GM19328 (cell line): ENCODE measurements around the gene NIP7.

Source experiments
- ATAC-seq: cut with Tn5 transposase; IDR thresholded peaks from one replicate; pipeline ENCODE4 v1.9.1; 2021; ENCODE audit warnings: mild to moderate bottlenecking, moderate library complexity; ENCODE audit not compliant: unreplicated experiment

Gene NIP7

GRCh38 chr16:69318177-69318910 lies 21.2 kb upstream of the NIP7 start:
- ATAC-seq, result no peak

- ATAC-seq, result no peak
Measured at GRCh38 chr16:69318911-69319289, 20.7 kb upstream of the NIP7 start.

GRCh38 chr16:69319381-69319780 lies 20.2 kb upstream of the NIP7 start:
- ATAC-seq, result no peak

- no peak for ATAC-seq
Measured at GRCh38 chr16:69319826-69320739, 19.5 kb upstream of the NIP7 start.

- ATAC-seq, result no peak
Measured at GRCh38 chr16:69320740-69321073, 18.9 kb upstream of the NIP7 start.

- ATAC-seq, result no peak
Measured at GRCh38 chr16:69321080-69321479, 18.5 kb upstream of the NIP7 start.

GRCh38 chr16:69322343-69322742 lies 17.2 kb upstream of the NIP7 start:
- no peak for ATAC-seq

GRCh38 chr16:69323415-69323814 lies 16.2 kb upstream of the NIP7 start:
- no peak for ATAC-seq

- ATAC-seq, result no peak
Measured at GRCh38 chr16:69324013-69324531, 15.5 kb upstream of the NIP7 start.

- no peak for ATAC-seq
Measured at GRCh38 chr16:69324585-69325253, 14.9 kb upstream of the NIP7 start.

GRCh38 chr16:69325784-69326171 lies 13.8 kb upstream of the NIP7 start:
- ATAC-seq, result no peak

- ATAC-seq, result no peak
Measured at GRCh38 chr16:69326172-69326873, 13.2 kb upstream of the NIP7 start.

- no peak for ATAC-seq
Measured at GRCh38 chr16:69327585-69328310, 11.8 kb upstream of the NIP7 start.

- ATAC-seq, result no peak
Measured at GRCh38 chr16:69328854-69329316, 10.7 kb upstream of the NIP7 start.

GRCh38 chr16:69329369-69330285 lies 9.9 kb upstream of the NIP7 start:
- peak; percentile 14 for ATAC-seq

- peak; percentile 92 for ATAC-seq
Measured at GRCh38 chr16:69330286-69331109, 9.1 kb upstream of the NIP7 start, which contains the start of gene PDF. Gene PDF (minus strand): TSS chr16:69330588. CDS start chr16:69330570, 18 bp downstream.

- ATAC-seq, result no peak
Measured at GRCh38 chr16:69334696-69335095, 4.9 kb upstream of the NIP7 start.
